ENCODE results near the gene EFNA5.

Gene EFNA5

GRCh38 chr5:107381189-107381856 lies 289.4 kb downstream of the EFNA5 start:
- DNase-seq = peak; percentile 90

GRCh38 chr5:107380654-107381053 lies 290.1 kb downstream of the EFNA5 start:
- DNase-seq = peak; percentile 76

- DNase-seq = peak; percentile 58
These were observed 292.4 kb downstream of the EFNA5 start for GRCh38 chr5:107378218-107378899.

GRCh38 chr5:107377277-107377609 lies 293.5 kb downstream of the EFNA5 start:
- DNase-seq = no peak

- no peak for DNase-seq
These were observed 294.0 kb downstream of the EFNA5 start for GRCh38 chr5:107376546-107377276.

- no peak for DNase-seq
These were observed 297.0 kb downstream of the EFNA5 start for GRCh38 chr5:107373549-107374263.

- no peak for DNase-seq
These were observed 297.9 kb downstream of the EFNA5 start for GRCh38 chr5:107372723-107373450.

GRCh38 chr5:107370396-107370968 lies 300.3 kb downstream of the EFNA5 start:
- DNase-seq = no peak

GRCh38 chr5:107369622-107370021 lies 301.1 kb downstream of the EFNA5 start:
- DNase-seq = no peak

- no peak for DNase-seq
These were observed 302.1 kb downstream of the EFNA5 start for GRCh38 chr5:107368615-107369014.

GRCh38 chr5:107367939-107368338 lies 302.8 kb downstream of the EFNA5 start:
- no peak for DNase-seq

- DNase-seq = no peak
These were observed 303.3 kb downstream of the EFNA5 start for GRCh38 chr5:107367480-107367879.

- DNase-seq = no peak
These were observed 305.2 kb downstream of the EFNA5 start for GRCh38 chr5:107365320-107366109.

GRCh38 chr5:107364443-107365319 lies 306.1 kb downstream of the EFNA5 start:
- no peak for DNase-seq

GRCh38 chr5:107363768-107364167 lies 307.0 kb downstream of the EFNA5 start:
- DNase-seq = no peak

GRCh38 chr5:107361945-107362344 lies 308.8 kb downstream of the EFNA5 start:
- no peak for DNase-seq

GRCh38 chr5:107359916-107360234 lies 310.9 kb downstream of the EFNA5 start:
- no peak for DNase-seq

GRCh38 chr5:107359033-107359915 lies 311.5 kb downstream of the EFNA5 start:
- DNase-seq = peak; percentile 13

GRCh38 chr5:107356891-107357290 lies 313.8 kb downstream of the EFNA5 start:
- DNase-seq = no peak

GRCh38 chr5:107352576-107352975 lies 318.2 kb downstream of the EFNA5 start:
- DNase-seq = no peak

All from DMS53 (cell line).